Measurements from ENCODE around the gene RNASE4.

Gene RNASE4

GRCh38 chr14:20671597-20672283 lies 12.6 kb upstream of the RNASE4 start:
- in situ Hi-C loops (cut with HindIII; ENCODE audit: low sequenced_read_pairs), result no loop called here

- in situ Hi-C loops (cut with HindIII; ENCODE audit: low sequenced_read_pairs), result no loop called here
Measured at GRCh38 chr14:20675669-20676068, 8.7 kb upstream of the RNASE4 start.

- in situ Hi-C loops (cut with HindIII; ENCODE audit: low sequenced_read_pairs), result no loop called here
Measured at GRCh38 chr14:20676072-20676471, 8.3 kb upstream of the RNASE4 start.

GRCh38 chr14:20679907-20680306 lies 4.5 kb upstream of the RNASE4 start:
- in situ Hi-C loops (cut with HindIII; ENCODE audit: low sequenced_read_pairs), result no loop called here

GRCh38 chr14:20680363-20680762 lies 4.0 kb upstream of the RNASE4 start:
- in situ Hi-C loops (cut with HindIII; ENCODE audit: low sequenced_read_pairs), result no loop called here

- in situ Hi-C loops (cut with HindIII; ENCODE audit: low sequenced_read_pairs), result no loop called here
Measured at GRCh38 chr14:20680843-20681347, 3.5 kb upstream of the RNASE4 start.

- in situ Hi-C loops (cut with HindIII; ENCODE audit: low sequenced_read_pairs), result no loop called here
Measured at GRCh38 chr14:20681348-20682126, 2.8 kb upstream of the RNASE4 start.

GRCh38 chr14:20682127-20682434 lies 2.3 kb upstream of the RNASE4 start:
- in situ Hi-C loops (cut with HindIII; ENCODE audit: low sequenced_read_pairs), result no loop called here

GRCh38 chr14:20682435-20683124 lies 1.8 kb upstream of the RNASE4 start:
- in situ Hi-C loops (cut with HindIII; ENCODE audit: low sequenced_read_pairs), result no loop called here

- in situ Hi-C loops (cut with HindIII; ENCODE audit: low sequenced_read_pairs), result no loop called here
Measured at GRCh38 chr14:20683125-20683890, 1.1 kb upstream of the RNASE4 start.

- in situ Hi-C loops (cut with HindIII; ENCODE audit: low sequenced_read_pairs), result no loop called here
Measured at GRCh38 chr14:20684662-20685456, 499 bp downstream of the RNASE4 start.

GRCh38 chr14:20686386-20687143 lies 2.2 kb downstream of the RNASE4 start:
- in situ Hi-C loops (cut with HindIII; ENCODE audit: low sequenced_read_pairs), result no loop called here

- in situ Hi-C loops (cut with HindIII; ENCODE audit: low sequenced_read_pairs), result no loop called here
Measured at GRCh38 chr14:20687362-20688166, 3.2 kb downstream of the RNASE4 start.

- in situ Hi-C loops (cut with HindIII; ENCODE audit: low sequenced_read_pairs), result no loop called here
Measured at GRCh38 chr14:20688167-20688839, 3.9 kb downstream of the RNASE4 start, which contains the start of gene ANG. TSS of gene ANG (plus strand) at chr14:20688764. CDS start at chr14:20693565, 4,801 bp downstream.

GRCh38 chr14:20690848-20691640 lies 6.7 kb downstream of the RNASE4 start:
- in situ Hi-C loops (cut with HindIII; ENCODE audit: low sequenced_read_pairs), result no loop called here

GRCh38 chr14:20692116-20692751 lies 7.9 kb downstream of the RNASE4 start:
- in situ Hi-C loops (cut with HindIII; ENCODE audit: low sequenced_read_pairs), result no loop called here

- in situ Hi-C loops (cut with HindIII; ENCODE audit: low sequenced_read_pairs), result no loop called here
Measured at GRCh38 chr14:20696764-20697163, 12.4 kb downstream of the RNASE4 start.

Measured in DLD1 (cell line).